Hindlimb muscle (tissue), 1 donor: Measurements from ENCODE around the gene B3GNT9. TPM values are rescaled to one million over a fixed set of nuclear protein-coding genes. Genes with fewer than 3 reads are reported as not detected.

Experiments used
- DNase-seq: peaks from one replicate; pipeline ENCODE4 v3.0.0-alpha.2; 2013
- polyA plus RNA-seq: library from polyadenylated mRNA; unstranded; fragments of 120-200 nt; gene quantifications from one replicate; pipeline ENCODE4 v1.2.1, GENCODE V29; 2013; ENCODE audit not compliant: insufficient read length

B3GNT9 gene
- polyA plus RNA-seq, 1 donor: 10.9 TPM

DNA sequence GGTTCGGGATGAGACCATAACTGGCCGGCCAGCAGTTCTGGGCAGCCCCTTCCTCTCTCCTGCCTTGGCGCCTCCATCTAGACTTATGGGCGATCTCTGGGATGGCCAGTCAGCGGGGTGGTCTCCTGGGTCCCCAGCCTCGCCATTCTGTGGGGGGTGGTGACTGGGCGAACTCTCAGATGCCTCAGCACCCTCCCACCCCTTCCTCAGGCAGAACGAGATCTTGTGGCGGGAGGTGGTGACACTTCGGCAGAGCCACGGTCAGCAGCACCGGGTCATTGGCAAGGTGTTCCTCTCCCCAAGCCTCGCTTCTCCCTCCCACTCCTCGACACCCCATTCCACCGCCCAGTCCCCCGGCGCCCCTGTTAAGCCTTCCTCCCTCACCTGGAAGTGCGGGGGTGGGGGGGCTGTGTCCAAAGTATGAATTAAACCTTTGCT lies 15.3 kb upstream of the B3GNT9 start:
- no peak for DNase-seq

GRCh38 chr16:67165121-67166078 lies 14.6 kb upstream of the B3GNT9 start:
- DNase-seq: no peak

DNA sequence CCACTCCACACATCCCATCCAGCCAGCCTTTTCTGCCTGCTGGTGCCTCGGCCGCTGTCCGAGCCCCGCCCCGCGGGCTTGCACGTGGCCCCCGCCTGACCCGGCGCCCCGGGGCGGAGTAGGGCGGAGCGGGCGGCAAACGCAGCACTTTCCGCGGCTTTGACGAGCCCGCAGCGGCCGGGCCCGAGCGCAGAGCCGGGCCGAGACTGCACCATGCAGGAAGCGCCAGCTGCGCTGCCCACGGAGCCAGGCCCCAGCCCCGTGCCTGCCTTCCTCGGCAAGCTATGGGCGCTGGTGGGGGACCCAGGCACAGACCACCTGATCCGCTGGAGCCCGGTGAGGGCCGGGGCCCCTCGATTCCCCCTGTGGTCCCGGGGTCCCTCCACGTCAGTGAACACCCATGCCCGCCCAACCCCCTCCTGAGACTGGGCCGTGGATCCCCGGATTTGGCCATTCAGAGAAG lies 13.8 kb upstream of the B3GNT9 start, which contains the start of gene HSF4:
Gene HSF4, plus strand, starts transcription at position 147 of the 463 bp plus-strand sequence. Its CDS starts 67 bp downstream, at position 214.
- no peak for DNase-seq

DNA sequence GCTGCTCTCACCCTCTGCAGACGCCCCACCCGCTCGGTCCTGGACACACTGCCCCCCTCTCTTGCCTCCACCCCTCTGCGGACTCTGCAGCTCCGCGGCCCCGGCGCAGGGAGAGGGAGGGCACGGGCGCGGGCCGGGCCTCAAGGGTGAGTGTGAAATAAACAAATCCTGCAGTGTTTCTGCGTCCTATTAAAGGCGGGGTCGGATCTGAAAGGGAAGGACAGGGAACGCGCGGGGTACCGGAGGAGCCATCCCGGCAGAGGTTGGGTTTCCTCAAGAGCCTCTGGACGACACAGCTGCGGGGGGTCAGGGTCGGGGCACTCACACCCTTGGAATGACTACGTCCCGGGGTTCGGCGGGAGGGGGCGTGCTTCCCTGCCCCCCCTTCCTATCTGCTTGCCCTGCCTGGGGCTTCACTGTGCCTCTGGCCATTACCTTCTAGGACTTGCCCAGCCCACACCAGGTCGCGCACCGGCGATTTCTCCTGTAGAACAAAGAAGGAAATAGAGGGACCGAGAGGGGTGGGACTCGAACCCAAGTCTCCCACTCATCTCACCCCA lies 13.3 kb upstream of the B3GNT9 start:
- DNase-seq: no peak

DNA sequence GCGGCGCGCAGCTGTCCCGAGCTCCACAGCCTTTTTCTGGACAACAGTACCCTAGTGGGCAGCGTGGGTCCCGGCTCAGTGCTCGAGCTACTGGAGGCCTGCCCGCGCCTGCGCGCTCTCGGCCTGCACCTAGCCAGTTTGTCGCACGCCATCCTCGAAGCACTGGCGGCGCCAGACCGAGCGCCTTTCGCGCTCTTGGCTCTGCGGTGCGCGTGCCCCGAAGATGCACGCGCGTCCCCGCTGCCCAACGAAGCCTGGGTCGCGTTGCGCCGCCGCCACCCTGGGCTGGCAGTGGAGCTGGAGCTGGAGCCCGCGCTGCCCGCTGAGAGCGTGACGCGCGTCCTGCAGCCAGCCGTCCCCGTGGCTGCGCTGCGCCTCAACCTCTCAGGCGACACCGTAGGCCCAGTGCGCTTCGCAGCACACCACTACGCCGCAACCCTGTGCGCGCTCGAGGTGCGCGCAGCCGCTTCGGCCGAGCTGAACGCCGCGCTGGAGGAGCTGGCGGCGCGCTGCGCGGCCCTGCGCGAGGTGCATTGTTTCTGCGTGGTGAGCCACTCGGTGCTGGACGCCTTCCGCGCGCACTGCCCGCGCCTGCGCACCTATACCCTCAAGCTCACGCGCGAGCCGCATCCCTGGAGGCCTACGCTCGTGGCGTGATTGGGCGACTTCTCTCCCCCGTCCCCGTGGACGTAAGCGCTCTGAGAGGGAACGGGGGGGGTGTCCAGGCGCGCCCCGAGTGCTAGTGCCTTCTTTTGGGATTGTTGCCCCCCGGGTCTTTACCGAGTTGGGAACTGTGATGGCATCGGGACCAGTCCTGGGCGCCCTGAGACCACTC lies 12.6 kb upstream of the B3GNT9 start:
- no peak for DNase-seq

GRCh38 chr16:67162506-67163163 lies 11.8 kb upstream of the B3GNT9 start:
- no peak for DNase-seq

DNA sequence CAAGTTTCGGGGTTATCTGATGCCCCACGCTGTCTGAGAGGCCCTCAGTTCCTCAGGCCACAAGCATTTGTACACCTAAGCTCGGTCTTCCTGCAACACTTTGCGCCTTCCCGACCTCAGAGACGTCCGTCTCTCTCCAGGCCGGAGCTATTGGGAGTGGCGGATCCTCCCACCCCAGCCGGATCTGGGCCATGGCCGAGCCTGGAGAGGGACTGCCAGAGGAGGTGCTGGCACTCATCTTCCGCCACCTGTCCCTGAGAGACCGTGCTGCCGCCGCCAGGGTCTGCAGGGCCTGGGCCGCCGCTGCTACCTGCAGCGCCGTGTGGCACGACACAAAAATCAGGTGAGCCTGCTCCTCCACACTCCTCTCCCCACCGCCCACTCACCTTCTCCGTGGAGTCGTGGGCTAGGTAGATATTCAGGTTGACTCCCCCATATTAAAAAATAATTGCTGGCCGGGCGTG lies 10.8 kb upstream of the B3GNT9 start:
- no peak for DNase-seq

- no peak for DNase-seq
Measured at GRCh38 chr16:67158637-67159600, 8.1 kb upstream of the B3GNT9 start.

DNA sequence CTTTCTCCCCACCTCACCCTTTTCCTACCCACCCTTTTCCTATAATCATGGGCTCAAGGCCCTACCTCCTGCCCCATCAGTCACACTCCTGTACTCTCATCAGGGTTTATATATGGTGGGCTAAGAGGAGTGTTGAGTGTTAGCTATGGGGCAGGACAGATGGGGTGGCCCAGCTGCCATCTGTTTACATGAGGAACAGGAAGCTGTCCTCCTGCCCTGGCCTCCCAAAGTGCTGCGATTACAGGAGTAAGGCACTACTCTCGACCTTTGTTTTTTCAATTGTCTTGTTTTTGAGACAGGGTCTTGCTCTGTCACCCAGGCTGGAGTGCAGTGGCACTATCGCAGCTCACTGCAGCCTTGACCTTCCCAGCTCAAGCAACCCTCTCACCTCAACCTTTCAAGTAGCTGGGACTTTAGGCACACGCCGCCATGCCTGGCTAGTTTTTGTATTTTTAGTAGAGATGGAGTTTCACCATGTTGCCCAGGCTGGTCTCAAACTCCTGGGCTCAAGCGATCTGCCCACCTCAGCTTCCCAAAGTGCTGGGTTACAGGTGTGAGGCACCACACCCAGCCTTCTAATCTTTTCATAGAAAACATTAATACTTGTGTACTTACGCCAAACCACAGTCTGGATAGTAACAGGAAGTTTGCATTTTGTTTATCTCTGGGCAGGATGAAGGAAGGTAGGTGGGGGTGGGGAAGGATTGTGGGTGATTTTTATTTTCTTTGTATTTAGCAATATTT lies 7.3 kb upstream of the B3GNT9 start:
- no peak for DNase-seq

DNA sequence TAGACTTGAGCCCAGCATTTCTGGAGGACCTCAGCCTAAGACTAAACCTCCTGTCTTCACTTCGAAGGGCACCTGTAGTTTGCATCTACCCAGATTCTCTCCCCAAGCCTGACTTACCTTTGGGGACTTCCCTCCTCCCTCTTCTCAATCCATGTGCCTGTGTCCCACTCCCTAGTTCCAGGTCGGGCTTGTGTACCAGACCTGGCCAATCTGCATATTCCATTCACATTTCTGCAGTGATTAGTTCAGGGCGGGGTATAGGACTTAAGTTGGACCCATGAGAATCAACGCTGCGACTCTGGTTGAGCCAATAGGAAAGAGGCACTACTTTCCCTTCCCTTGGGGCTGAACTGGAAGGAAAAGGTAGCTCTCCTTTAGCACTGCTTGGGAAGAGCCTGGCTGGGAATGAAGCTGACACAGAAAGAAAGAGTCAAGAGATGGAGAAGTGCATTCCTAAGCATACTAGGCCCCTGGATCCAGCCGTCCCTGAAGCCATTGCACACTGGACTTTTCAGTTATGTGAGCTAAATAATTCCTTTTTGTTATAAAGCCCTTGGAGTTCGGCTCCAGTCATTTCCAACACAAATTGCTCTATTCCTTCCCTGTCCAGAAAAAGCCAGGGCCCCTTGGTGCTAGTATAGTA lies 6.4 kb upstream of the B3GNT9 start:
- DNase-seq: no peak

GRCh38 chr16:67156143-67156844 lies 5.5 kb upstream of the B3GNT9 start:
- no peak for DNase-seq

DNA sequence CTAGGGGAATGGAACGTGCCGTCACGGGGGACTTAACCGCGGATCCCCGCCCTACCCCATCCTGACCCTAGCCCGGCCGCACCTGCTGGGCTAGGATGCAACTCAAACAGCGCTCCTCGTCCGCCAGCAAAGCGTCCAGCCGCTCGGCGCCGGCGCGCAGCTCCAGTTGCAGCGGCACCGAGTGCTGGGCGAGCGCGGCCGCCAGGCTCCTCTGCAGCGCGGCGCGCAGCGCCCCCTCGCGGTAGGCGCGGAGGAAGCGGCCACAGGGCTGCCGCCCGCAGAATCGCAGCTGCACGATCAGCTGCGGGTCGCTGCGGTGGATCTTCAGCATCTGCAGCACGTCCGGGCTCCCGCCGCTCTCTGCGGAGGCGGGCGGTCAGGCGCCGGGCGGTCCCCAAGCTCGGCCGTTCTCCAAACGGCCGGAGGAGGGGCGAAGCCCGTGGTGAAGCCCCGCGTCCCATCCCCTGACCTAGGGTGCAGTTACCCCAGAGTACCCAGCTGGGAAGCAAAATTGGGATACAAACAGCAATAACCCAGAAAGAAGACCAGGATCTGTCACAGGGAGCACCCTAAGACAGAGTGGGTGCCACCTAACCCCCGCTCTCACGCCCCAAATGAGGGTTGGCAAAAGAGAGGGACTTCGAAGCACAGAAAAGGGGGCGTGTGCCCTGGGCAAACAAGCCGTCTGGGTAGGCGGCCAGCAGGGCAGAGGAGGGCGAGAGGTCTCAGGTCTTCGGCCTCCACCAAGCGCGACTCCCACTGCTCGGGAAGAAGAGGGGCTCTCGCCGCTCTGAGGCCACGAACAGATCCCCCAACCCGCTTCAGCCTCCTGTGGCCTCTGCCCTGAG lies 4.7 kb upstream of the B3GNT9 start:
- DNase-seq: peak; percentile 89

GRCh38 chr16:67154578-67155294 lies 3.9 kb upstream of the B3GNT9 start:
- no peak for DNase-seq

DNA sequence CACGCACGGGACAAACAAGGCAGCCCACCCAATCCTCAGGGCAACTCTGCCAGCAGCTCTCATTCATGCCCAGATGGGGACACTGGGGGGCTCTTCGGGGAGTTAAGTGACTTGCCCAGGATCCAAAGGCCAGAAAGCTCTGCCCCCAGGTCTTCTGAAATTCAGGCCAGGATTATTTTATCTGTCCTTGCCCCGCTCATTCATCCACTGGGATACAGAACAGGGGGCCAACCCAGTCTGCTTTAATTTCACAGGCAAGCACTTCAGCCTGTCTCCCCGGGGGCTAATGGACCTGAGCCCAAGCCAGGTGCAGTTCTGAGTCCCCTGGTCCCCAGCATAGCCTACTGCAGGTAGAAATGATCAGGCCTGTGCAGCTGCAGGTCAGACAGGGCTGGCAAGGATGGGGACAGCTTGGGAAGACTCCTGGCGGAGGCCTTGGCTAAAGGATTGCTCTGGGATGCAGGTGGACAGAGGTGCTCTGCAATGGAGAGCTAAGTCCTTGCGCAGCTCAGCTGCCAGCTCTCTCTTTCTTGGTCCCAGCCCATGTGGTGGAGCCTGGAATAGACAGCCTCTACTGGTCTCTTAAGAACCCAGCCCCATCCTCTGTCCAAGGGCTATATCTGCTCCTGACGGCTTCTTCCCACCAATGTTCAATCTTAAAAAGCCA lies 766 bp upstream of the B3GNT9 start:
- DNase-seq: no peak

GRCh38 chr16:67150047-67150832 lies 558 bp downstream of the B3GNT9 start:
- DNase-seq: peak; percentile 88
